PC-9 (cell line): ENCODE data around the gene SMAD6.

Experiments
- CTCF ChIP-seq: fragments of 200-600 bp; sonication (generic); conservative IDR thresholded peaks from 2 replicates; pipeline ENCODE4 v1.6.1; 2017; ENCODE audit warnings: mixed run types, antibody characterized with exemption, mild to moderate bottlenecking, moderate library complexity
- EZH2 ChIP-seq: fragments of 200-600 bp; sonication (generic); IDR thresholded peaks from 2 replicates; pipeline ENCODE4 v1.8.0; 2017; ENCODE audit warnings: antibody characterized with exemption, low read depth

GRCh38 chr15:66691727-66692126 lies 10.3 kb upstream of the SMAD6 start:
- no peak for TF ChIP-seq CTCF
- no peak for TF ChIP-seq EZH2
